ENCODE measurements around the gene ACOT8. TPM values are rescaled to one million over a fixed set of nuclear protein-coding genes. Genes with fewer than 3 reads are reported as not detected.
A peak's percentile ranks its signal among the peaks of the same experiment; 100 is the strongest.

The ACOT8 gene
- total and polyA plus RNA-seq, 10 donors = 19.4 to 37.4 (median 28.9) TPM

DNA sequence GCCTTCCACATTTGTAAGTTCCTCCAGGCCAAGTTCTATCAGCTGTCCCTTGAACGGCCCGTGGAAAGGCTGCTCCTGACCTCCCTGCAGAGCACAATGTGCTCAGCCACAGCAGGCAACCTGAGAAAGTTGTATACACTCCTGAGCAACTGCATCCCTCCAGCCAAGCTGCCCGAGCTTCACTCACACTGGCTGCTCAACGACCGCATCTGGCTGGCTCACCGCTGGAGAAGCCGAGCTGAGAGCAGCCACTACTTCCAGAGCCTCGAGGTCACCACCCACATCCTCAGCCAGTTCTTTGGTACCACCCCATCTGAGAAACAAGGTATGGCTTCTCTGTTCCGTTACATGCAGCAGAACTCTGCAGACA is 25.9 kb upstream of the ACOT8 start:
- TF ChIP-seq POLR2A (IDR thresholded peaks at IDR 0.05) (no peak), POLR2AphosphoS5 (IDR thresholded peaks at IDR 0.05) (no peak)
- TF ChIP-seq, protein P1, sequence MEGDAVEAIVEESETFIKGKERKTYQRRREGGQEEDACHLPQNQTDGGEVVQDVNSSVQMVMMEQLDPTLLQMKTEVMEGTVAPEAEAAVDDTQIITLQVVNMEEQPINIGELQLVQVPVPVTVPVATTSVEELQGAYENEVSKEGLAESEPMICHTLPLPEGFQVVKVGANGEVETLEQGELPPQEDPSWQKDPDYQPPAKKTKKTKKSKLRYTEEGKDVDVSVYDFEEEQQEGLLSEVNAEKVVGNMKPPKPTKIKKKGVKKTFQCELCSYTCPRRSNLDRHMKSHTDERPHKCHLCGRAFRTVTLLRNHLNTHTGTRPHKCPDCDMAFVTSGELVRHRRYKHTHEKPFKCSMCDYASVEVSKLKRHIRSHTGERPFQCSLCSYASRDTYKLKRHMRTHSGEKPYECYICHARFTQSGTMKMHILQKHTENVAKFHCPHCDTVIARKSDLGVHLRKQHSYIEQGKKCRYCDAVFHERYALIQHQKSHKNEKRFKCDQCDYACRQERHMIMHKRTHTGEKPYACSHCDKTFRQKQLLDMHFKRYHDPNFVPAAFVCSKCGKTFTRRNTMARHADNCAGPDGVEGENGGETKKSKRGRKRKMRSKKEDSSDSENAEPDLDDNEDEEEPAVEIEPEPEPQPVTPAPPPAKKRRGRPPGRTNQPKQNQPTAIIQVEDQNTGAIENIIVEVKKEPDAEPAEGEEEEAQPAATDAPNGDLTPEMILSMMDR (IDR thresholded peaks at IDR 0.05 in 8 of 11, conservative IDR thresholded peaks at IDR 0.05 in 3 of 11) = no peak
- Histone ChIP-seq H3K9me3 (no peaks in the 10 kb centered on the region), H3K27me3 (replicated peaks in 1 of 7) (no peaks in the 10 kb centered on the region), H3K36me3 (peaks cover 0 to 69% (median 29%) of the 10 kb centered on the region in 6 donors), H3K27ac (no peak overlapping the region), H3K4me1 (peaks cover 28 to 63% (median 48%) of the 10 kb centered on the region in 6 donors), H3K4me3 (no peak overlapping the region)
- 80 to 91% (median 86%) methylated on average over 9 of the region's 9 CpGs for WGBS, 5 donors
- DNase-seq = peak; percentile 62
- intact Hi-C loops (cut with DNase I; ENCODE audit: low total_unique reads) = loop anchor here (10.0 kb wide), 1 partner anchor 88 kb away; the partner anchor contains the start of genes DNTTIP1 and WFDC3

DNA sequence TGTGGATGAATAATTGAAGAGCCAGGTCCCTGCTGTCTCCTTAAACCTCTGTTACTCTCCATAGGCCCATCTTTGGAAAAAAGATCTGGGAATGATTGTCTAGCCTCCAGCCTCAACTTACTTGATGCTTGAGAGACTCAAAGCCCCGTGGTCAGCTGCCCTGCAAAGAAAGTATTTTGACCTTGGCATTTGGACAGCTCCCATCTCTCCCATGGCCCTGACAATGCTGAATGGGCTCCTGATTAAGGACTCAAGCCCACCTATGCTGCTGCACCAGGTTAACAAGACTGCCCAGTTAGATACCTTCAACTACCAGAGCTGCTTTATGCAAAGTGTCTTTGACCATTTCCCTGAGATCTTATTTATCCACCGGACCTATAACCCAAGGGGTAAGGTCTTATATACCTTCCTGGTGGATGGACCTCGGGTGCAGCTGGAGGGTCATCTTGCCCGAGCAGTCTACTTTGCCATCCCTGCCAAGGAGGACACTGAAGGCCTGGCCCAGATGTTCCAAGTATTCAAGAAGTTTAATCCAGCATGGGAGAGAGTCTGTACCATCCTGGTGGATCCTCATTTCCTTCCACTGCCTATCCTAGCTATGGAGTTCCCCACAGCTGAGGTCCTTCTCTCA is 25.4 kb upstream of the ACOT8 start:
- H3K9me3 ChIP-seq = no peaks in the 10 kb centered on the region
- peak; percentile 19 for DNase-seq
- no peaks in the 10 kb centered on the region for H3K27me3 ChIP-seq (replicated peaks in 1 of 7)
- H3K4me3 ChIP-seq = no peak overlapping the region
- no peak overlapping the region for H3K27ac ChIP-seq
- 80 to 93% (median 84%) methylated on average over 4 of the region's 4 CpGs for WGBS, 5 donors
- TF ChIP-seq, protein P1 (IDR thresholded peaks at IDR 0.05 in 8 of 11, conservative IDR thresholded peaks at IDR 0.05 in 3 of 11) = no peak
- TF ChIP-seq POLR2AphosphoS5 (IDR thresholded peaks at IDR 0.05) = no peak
- TF ChIP-seq POLR2A (IDR thresholded peaks at IDR 0.05) = no peak
- intact Hi-C loops (cut with DNase I; ENCODE audit: low total_unique reads) = loop anchor here (10.0 kb wide), 1 partner anchor 88 kb away; the partner anchor contains the start of genes DNTTIP1 and WFDC3
- peaks cover 28 to 63% (median 48%) of the 10 kb centered on the region in 6 donors for H3K4me1 ChIP-seq
- H3K36me3 ChIP-seq = peaks cover 0 to 69% (median 34%) of the 10 kb centered on the region in 6 donors

DNA sequence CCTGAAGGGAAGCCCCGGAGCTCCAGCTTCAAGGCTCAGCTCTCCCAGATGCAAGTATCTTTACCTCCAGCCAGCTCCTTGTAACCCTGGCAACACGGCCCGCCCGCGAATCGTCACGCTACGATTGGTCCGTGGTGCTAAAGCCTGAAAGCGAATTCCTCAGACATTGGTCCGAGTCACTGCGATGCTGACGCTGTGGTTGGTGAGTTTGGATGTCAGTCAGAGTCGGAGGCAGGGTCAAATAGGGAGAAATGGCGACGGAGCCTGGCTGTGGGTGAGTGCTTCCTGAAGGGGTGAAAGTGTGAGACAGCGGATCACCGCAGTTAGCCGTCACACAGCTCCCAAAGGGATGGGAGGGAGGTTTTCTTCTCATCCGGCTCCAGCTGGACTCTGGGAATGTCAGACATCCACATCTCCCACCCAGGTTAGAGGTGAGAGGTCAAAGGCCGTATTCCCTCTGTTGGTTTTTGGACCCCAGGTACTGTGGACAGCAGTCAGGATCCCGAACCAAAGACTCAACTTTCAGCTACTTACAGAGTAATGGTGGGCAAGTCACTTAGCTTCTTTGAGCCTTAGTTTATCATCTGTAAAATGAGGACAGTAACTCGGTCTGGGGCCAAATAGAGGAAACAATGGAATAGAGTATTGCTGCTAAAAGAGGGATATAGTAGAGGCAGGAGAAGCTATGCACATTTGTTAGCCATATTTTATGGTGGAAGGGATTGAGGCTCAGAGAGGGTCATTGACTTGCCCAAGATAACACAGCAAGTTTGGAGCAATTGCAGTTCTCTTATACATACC is 24.0 kb upstream of the ACOT8 start, which contains the start of gene ZSWIM1:
TSS of gene ZSWIM1 (plus strand) at position 240 of the 801 bp plus-strand sequence. CDS start 1,366 bp downstream, outside the sequence.
- H3K4me1 ChIP-seq = peaks cover 28 to 58% (median 47%) of the 10 kb centered on the region in 6 donors
- peak within 1 kb of the TSS; percentile 45 to 83 (median 54) for H3K4me3 ChIP-seq
- peak; percentile 99 for DNase-seq
- intact Hi-C loops (cut with DNase I; ENCODE audit: low total_unique reads) = loop anchor here (10.0 kb wide), 1 partner anchor 86 kb away; the partner anchor contains the start of genes DNTTIP1 and WFDC3
- peaks cover 0 to 67% (median 36%) of the 10 kb centered on the region in 6 donors for H3K36me3 ChIP-seq
- TF ChIP-seq POLR2AphosphoS5 (IDR thresholded peaks at IDR 0.05) (peak; percentile 67 to 93 (median 87)), POLR2A (IDR thresholded peaks at IDR 0.05) (no peak)
- TF ChIP-seq, protein P1 (IDR thresholded peaks at IDR 0.05 in 8 of 11, conservative IDR thresholded peaks at IDR 0.05 in 3 of 11) = peak in 2 of 11 experiments; percentile 14 to 20
- no peaks in the 10 kb centered on the region for H3K27me3 ChIP-seq (replicated peaks in 1 of 7)
- 0 to 1% (median 1%) methylated on average over 22 to 23 of the region's 23 CpGs for WGBS, 5 donors
- H3K27ac ChIP-seq = peak within 1 kb of the TSS; percentile 62 to 92 (median 83)
- no peaks in the 10 kb centered on the region for H3K9me3 ChIP-seq

Measured in spleen (tissue), 11 donors.